ENCODE data around the gene MTUS2.

GRCh38 chr13:28849441-28849840 is 29.3 kb downstream of the MTUS2 start:
- TF ChIP-seq CTCF (IDR thresholded peaks at IDR 0.05 in 8 of 11, conservative IDR thresholded peaks at IDR 0.05 in 3 of 11) (no peak), POLR2A (IDR thresholded peaks at IDR 0.05) (no peak)
